GM12878 (cell line): ENCODE data around the gene CCNJL. TPM values are rescaled to one million over a fixed set of nuclear protein-coding genes. Genes with fewer than 3 reads are reported as not detected.

ENCODE experiments used
- ATAC-seq: fragments of 200-7000 bp; cut with Tn5 transposase; 3 replicates; pipeline ENCODE4 v1.9.1; 2020; ENCODE audit warnings: mild to moderate bottlenecking, moderate library complexity
- BruUV-seq: library from RNA; stranded (reverse); fragments of 400-500 nt; replicated peaks from 2 replicates; lab custom pipeline; 2021; lab: Mats Ljungman, UMichigan
- CTCF ChIA-PET: fragments of 300-600 bp; sonication (Branson Sonifier 250); formaldehyde crosslinking; extraction: SDS; loops from one replicate; lab custom pipeline; 2021; ENCODE audit warnings: inconsistent platforms; lab: Yijun Ruan, JAX
- POLR2A ChIA-PET: fragments of 350-600 bp; formaldehyde crosslinking; extraction: SDS; loops from one replicate; lab custom pipeline; 2021; ENCODE audit warnings: inconsistent platforms; lab: Charles Lee
- RAD21 ChIA-PET: fragments of 300-600 bp; sonication (Branson Sonifier 250); formaldehyde crosslinking; loops from one replicate; lab custom pipeline; 2023; ENCODE audit warnings: antibody characterized with exemption; ENCODE audit not compliant: unreplicated experiment; lab: Charles Lee
- SMC1A ChIA-PET: fragments of 300-600 bp; sonication (Branson Sonifier 250); formaldehyde crosslinking; loops from one replicate; lab custom pipeline; 2023; ENCODE audit not compliant: unreplicated experiment, uncharacterized antibody; lab: Charles Lee
- DNase-seq: peaks from one replicate; pipeline ENCODE4 v3.0.0-alpha.2; 2011; ENCODE audit warnings: low read depth, low spot score
- FAIRE-seq: peaks from 3 replicates; lab custom pipeline; 2011; peaks lifted over from hg19 to GRCh38; lab: Jason Lieb, UNC
- H2AFZ ChIP-seq: 2 replicates; pipeline ENCODE4 v1.6.0; 2011; ENCODE audit warnings: low read depth, low read length, control low read depth; ENCODE audit not compliant: control insufficient read depth
- H3K27ac ChIP-seq: 2 replicates; pipeline ENCODE4 v1.5.1; 2011; ENCODE audit warnings: control low read depth; ENCODE audit not compliant: control insufficient read depth, insufficient read depth
- H3K27me3 ChIP-seq, 2 experiments: replicated peaks in 1 of 2; 2 replicates each; pipeline versions ENCODE4 v1.6.0 to v1.6.1; 2011; ENCODE audit warnings: low read length in 1 of 2; ENCODE audit not compliant: control insufficient read depth in 2 of 2, insufficient read depth in 2 of 2
- H3K36me3 ChIP-seq, 2 experiments: 2 replicates each; pipeline ENCODE4 v1.5.1; 2011; ENCODE audit warnings: low read length in 1 of 2; ENCODE audit not compliant: control insufficient read depth in 2 of 2, insufficient read depth in 2 of 2
- H3K4me1 ChIP-seq: 2 replicates; pipeline ENCODE4 v1.6.1; 2011; ENCODE audit warnings: mild to moderate bottlenecking, low read length, moderate library complexity, mixed read lengths; ENCODE audit not compliant: control insufficient read depth, insufficient read depth
- H3K4me2 ChIP-seq: 2 replicates; pipeline ENCODE4 v1.6.0; 2011; ENCODE audit warnings: control low read depth; ENCODE audit not compliant: control insufficient read depth, insufficient read depth
- H3K4me3 ChIP-seq: fragments of 200-600 bp; sonication (generic); 2 replicates; pipeline ENCODE4 v1.5.1; 2016
- H3K79me2 ChIP-seq: 2 replicates; pipeline ENCODE4 v1.6.0; 2011; ENCODE audit warnings: low read length; ENCODE audit not compliant: control insufficient read depth, insufficient read depth
- H3K9ac ChIP-seq: 2 replicates; pipeline ENCODE4 v1.8.0; 2011; ENCODE audit warnings: low read length, control low read depth, mixed read lengths; ENCODE audit not compliant: control insufficient read depth, insufficient read depth
- H3K9me3 ChIP-seq: replicated peaks from 3 replicates; pipeline ENCODE4 v1.5.1; 2011; ENCODE audit warnings: mild to moderate bottlenecking, low read length; ENCODE audit not compliant: control insufficient read depth, insufficient read depth
- H4K20me1 ChIP-seq: 2 replicates; pipeline ENCODE4 v1.6.0; 2011; ENCODE audit not compliant: control insufficient read depth, insufficient read depth
- HCFC1 ChIP-seq: fragments of 150-350 bp; IDR thresholded peaks from 2 replicates; pipeline ENCODE4 v1.6.1; 2014; ENCODE audit warnings: low read length
- JUND ChIP-seq: IDR thresholded peaks from 2 replicates; pipeline ENCODE4 v1.6.1; 2012; ENCODE audit warnings: low read depth, mild to moderate bottlenecking, low read length, improper control_type of control experiment, moderate library complexity
- NFXL1 ChIP-seq: fragments of 450-650 bp; IDR thresholded peaks from 2 replicates; pipeline ENCODE4 v1.6.1; 2017; ENCODE audit warnings: antibody characterized with exemption, mild to moderate bottlenecking, borderline replicate concordance
- RAD21 ChIP-seq: IDR thresholded peaks from 2 replicates; pipeline ENCODE4 v1.6.1; 2011; ENCODE audit warnings: mild to moderate bottlenecking, low read depth, low read length, moderate library complexity; ENCODE audit not compliant: insufficient read depth
- SIX5 ChIP-seq: IDR thresholded peaks from 2 replicates; pipeline ENCODE4 v1.6.1; 2011; ENCODE audit warnings: mild to moderate bottlenecking, low read depth, low read length, moderate library complexity; ENCODE audit not compliant: severe bottlenecking
- TCF7 ChIP-seq: IDR thresholded peaks from 2 replicates; pipeline ENCODE4 v1.6.1; 2014; ENCODE audit warnings: antibody characterized with exemption, borderline replicate concordance
- WGBS: methylation state at CpG from one replicate; pipeline ENCODE4 v1.1.6; 2016; ENCODE audit warnings: low lambda C conversion rate; ENCODE audit not compliant: insufficient replicate concordance, insufficient coverage; ENCODE audit errors: missing lambda C conversion rate; 5-methylcytosine and 5-hydroxymethylcytosine counted together
- in situ Hi-C: fragments of 300-500 bp; cut with MboI; formaldehyde crosslinking; loops from 9 replicates; pipeline ENCODE4 v1.14.3; 2018; ENCODE audit warnings: mixed read lengths
- intact Hi-C: fragments of 100-400 bp; cut with micrococcal nuclease; formaldehyde crosslinking; loops from one replicate; pipeline ENCODE4 v1.14.2; 2022; ENCODE audit not compliant: unreplicated experiment
- polyA plus RNA-seq, 11 experiments: library from polyadenylated mRNA; depleted of rRNA in 4 of 11; unstranded in 6 of 11; stranded (reverse) in 5 of 11; fragments of >200 nt; fragmentation: Nextera tagmentation in 4 of 11; fragmentation: Illumina TruSeq in 1 of 11; extraction: Ambion mirVana in 4 of 11; extraction: Trizol in 1 of 11; gene quantifications; 1 replicate in 1 of 11; 2 replicates in 10 of 11; pipeline versions ENCODE4 v1.2.1 to v1.2.3, GENCODE V29; 2011 to 2016; ENCODE audit warnings: inconsistent platforms in 2 of 11, missing spikeins in 2 of 11, low read depth in 1 of 11
- total RNA-seq, 4 experiments: library from RNA; depleted of rRNA in 3 of 4; stranded (reverse); fragments of >200 nt in 3 of 4; fragmentation: Illumina TruSeq in 1 of 4; extraction: Trizol in 1 of 4; gene quantifications; 2 replicates each; pipeline versions ENCODE4 v1.2.1 to v1.2.3, GENCODE V29; 2013 to 2021
- TF ChIP-seq, protein P1 (sequence below): fragments of 450-650 bp; IDR thresholded peaks from 2 replicates; pipeline ENCODE4 v1.6.1; 2017; ENCODE audit warnings: antibody characterized with exemption, mild to moderate bottlenecking, moderate library complexity
- TF ChIP-seq, protein P2 (sequence below): fragments of 150-350 bp; IDR thresholded peaks from 2 replicates; pipeline ENCODE4 v1.6.1; 2016; ENCODE audit warnings: low read depth, low read length
- TF ChIP-seq, protein P3 (sequence below): fragments of 450-650 bp; conservative IDR thresholded peaks from 2 replicates; pipeline ENCODE4 v1.6.1; 2017; ENCODE audit warnings: mild to moderate bottlenecking, moderate library complexity
- TF ChIP-seq, protein P4 (sequence below): IDR thresholded peaks from 2 replicates; pipeline ENCODE4 v1.6.1; 2011; ENCODE audit warnings: borderline replicate concordance, low read depth, mild to moderate bottlenecking, moderate library complexity, mixed read lengths, low read length; ENCODE audit not compliant: insufficient read depth; ENCODE audit errors: extremely low read length
- TF ChIP-seq, protein P5 (sequence below), 3 experiments: IDR thresholded peaks in 2 of 3; conservative IDR thresholded peaks in 1 of 3; 2 replicates each; pipeline ENCODE4 v1.5.1; 2011; ENCODE audit warnings: low read depth in 3 of 3, low read length in 3 of 3, mild to moderate bottlenecking in 3 of 3, control low read depth in 2 of 3, moderate library complexity in 2 of 3, inconsistent platforms in 1 of 3, mixed read lengths in 1 of 3; ENCODE audit not compliant: control insufficient read depth in 2 of 3, insufficient read depth in 1 of 3; ENCODE audit errors: extremely low read depth in 1 of 3

CCNJL gene
- total and polyA plus RNA-seq, 10 of the 15 experiments (the other 5 are each of a cell fraction or from before 2014, with no cell fraction given) = 0.09 to 0.20 (median 0.10) TPM; not detected in 7

DNA sequence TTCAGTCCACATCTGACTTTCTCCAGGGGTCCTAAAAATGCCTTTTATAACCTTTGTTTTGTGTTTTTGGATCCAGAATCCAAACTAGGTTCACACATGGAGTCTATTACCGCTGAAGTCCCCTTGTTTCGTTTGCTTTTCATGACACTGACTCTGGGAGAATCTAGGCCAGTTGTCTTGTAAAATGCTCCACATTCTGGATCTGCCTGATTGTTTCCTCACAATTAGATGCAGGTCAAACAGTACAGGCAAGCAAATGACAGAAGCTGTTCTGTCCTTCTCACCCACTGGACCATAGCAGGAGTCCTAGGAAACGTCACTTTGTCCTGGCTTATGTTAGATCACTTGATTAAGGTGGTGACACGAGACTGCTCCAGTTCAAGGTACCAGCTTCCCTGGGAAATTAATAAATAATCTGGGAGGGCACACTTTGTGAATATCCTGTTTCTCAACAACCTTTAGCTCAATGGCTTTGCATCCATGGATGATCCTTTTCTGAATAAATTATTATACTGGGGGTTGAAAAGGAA is 49.0 kb downstream of the CCNJL start:
- Histone ChIP-seq H3K27ac (no peak overlapping the region), H3K4me2 (no peak overlapping the region), H4K20me1 (no peaks in the 10 kb centered on the region), H2AFZ (no peak overlapping the region), H3K36me3 (no peaks in the 10 kb centered on the region), H3K79me2 (no peaks in the 10 kb centered on the region), H3K4me1 (peaks cover 9% of the 10 kb centered on the region), H3K4me3 (no peak overlapping the region), H3K9ac (no peak overlapping the region), H3K27me3 (no peaks in the 10 kb centered on the region; a peak in 1 of 4 replicates), H3K9me3 (no peaks in the 10 kb centered on the region)
- intact Hi-C loops (no loop called here), in situ Hi-C loops (no loop called here)
- CTCF ChIA-PET = interaction anchor here (0.8 to 1.6 kb wide), 2 partner anchors 21 to 82 kb away, joined by 3 read pairs; no protein-coding TSS in a partner anchor
- WGBS = 29% methylated on average over 4 of the region's 4 CpGs
- DNase-seq (no peak), ATAC-seq (no peak), FAIRE-seq (no peak)
- POLR2A ChIA-PET = interaction anchor here (0.7 kb wide), 1 partner anchor 25 kb away, joined by 3 read pairs; no protein-coding TSS in a partner anchor
- SMC1A ChIA-PET = no interaction called here
- BruUV-seq = no TSS peak
- RAD21 ChIA-PET = interaction anchor here (0.7 kb wide), 1 partner anchor 13 kb away, joined by 5 read pairs; no protein-coding TSS in a partner anchor
- TF ChIP-seq, protein P1, sequence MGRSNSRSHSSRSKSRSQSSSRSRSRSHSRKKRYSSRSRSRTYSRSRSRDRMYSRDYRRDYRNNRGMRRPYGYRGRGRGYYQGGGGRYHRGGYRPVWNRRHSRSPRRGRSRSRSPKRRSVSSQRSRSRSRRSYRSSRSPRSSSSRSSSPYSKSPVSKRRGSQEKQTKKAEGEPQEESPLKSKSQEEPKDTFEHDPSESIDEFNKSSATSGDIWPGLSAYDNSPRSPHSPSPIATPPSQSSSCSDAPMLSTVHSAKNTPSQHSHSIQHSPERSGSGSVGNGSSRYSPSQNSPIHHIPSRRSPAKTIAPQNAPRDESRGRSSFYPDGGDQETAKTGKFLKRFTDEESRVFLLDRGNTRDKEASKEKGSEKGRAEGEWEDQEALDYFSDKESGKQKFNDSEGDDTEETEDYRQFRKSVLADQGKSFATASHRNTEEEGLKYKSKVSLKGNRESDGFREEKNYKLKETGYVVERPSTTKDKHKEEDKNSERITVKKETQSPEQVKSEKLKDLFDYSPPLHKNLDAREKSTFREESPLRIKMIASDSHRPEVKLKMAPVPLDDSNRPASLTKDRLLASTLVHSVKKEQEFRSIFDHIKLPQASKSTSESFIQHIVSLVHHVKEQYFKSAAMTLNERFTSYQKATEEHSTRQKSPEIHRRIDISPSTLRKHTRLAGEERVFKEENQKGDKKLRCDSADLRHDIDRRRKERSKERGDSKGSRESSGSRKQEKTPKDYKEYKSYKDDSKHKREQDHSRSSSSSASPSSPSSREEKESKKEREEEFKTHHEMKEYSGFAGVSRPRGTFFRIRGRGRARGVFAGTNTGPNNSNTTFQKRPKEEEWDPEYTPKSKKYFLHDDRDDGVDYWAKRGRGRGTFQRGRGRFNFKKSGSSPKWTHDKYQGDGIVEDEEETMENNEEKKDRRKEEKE = no peak
- TF ChIP-seq, protein P2, sequence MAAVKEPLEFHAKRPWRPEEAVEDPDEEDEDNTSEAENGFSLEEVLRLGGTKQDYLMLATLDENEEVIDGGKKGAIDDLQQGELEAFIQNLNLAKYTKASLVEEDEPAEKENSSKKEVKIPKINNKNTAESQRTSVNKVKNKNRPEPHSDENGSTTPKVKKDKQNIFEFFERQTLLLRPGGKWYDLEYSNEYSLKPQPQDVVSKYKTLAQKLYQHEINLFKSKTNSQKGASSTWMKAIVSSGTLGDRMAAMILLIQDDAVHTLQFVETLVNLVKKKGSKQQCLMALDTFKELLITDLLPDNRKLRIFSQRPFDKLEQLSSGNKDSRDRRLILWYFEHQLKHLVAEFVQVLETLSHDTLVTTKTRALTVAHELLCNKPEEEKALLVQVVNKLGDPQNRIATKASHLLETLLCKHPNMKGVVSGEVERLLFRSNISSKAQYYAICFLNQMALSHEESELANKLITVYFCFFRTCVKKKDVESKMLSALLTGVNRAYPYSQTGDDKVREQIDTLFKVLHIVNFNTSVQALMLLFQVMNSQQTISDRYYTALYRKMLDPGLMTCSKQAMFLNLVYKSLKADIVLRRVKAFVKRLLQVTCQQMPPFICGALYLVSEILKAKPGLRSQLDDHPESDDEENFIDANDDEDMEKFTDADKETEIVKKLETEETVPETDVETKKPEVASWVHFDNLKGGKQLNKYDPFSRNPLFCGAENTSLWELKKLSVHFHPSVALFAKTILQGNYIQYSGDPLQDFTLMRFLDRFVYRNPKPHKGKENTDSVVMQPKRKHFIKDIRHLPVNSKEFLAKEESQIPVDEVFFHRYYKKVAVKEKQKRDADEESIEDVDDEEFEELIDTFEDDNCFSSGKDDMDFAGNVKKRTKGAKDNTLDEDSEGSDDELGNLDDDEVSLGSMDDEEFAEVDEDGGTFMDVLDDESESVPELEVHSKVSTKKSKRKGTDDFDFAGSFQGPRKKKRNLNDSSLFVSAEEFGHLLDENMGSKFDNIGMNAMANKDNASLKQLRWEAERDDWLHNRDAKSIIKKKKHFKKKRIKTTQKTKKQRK = no peak
- TF ChIP-seq JUND = no peak
- TF ChIP-seq HCFC1 = no peak
- TF ChIP-seq SIX5 = no peak
- no peak for TF ChIP-seq RAD21
- TF ChIP-seq, protein P3, sequence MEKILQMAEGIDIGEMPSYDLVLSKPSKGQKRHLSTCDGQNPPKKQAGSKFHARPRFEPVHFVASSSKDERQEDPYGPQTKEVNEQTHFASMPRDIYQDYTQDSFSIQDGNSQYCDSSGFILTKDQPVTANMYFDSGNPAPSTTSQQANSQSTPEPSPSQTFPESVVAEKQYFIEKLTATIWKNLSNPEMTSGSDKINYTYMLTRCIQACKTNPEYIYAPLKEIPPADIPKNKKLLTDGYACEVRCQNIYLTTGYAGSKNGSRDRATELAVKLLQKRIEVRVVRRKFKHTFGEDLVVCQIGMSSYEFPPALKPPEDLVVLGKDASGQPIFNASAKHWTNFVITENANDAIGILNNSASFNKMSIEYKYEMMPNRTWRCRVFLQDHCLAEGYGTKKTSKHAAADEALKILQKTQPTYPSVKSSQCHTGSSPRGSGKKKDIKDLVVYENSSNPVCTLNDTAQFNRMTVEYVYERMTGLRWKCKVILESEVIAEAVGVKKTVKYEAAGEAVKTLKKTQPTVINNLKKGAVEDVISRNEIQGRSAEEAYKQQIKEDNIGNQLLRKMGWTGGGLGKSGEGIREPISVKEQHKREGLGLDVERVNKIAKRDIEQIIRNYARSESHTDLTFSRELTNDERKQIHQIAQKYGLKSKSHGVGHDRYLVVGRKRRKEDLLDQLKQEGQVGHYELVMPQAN = no peak
- TF ChIP-seq, protein P4, sequence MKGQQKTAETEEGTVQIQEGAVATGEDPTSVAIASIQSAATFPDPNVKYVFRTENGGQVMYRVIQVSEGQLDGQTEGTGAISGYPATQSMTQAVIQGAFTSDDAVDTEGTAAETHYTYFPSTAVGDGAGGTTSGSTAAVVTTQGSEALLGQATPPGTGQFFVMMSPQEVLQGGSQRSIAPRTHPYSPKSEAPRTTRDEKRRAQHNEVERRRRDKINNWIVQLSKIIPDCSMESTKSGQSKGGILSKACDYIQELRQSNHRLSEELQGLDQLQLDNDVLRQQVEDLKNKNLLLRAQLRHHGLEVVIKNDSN = no peak
- no peak for TF ChIP-seq NFXL1
- TF ChIP-seq, protein P5, sequence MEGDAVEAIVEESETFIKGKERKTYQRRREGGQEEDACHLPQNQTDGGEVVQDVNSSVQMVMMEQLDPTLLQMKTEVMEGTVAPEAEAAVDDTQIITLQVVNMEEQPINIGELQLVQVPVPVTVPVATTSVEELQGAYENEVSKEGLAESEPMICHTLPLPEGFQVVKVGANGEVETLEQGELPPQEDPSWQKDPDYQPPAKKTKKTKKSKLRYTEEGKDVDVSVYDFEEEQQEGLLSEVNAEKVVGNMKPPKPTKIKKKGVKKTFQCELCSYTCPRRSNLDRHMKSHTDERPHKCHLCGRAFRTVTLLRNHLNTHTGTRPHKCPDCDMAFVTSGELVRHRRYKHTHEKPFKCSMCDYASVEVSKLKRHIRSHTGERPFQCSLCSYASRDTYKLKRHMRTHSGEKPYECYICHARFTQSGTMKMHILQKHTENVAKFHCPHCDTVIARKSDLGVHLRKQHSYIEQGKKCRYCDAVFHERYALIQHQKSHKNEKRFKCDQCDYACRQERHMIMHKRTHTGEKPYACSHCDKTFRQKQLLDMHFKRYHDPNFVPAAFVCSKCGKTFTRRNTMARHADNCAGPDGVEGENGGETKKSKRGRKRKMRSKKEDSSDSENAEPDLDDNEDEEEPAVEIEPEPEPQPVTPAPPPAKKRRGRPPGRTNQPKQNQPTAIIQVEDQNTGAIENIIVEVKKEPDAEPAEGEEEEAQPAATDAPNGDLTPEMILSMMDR (IDR thresholded peaks at IDR 0.05 in 2 of 3, conservative IDR thresholded peaks at IDR 0.05 in 1 of 3; ENCODE audit: control insufficient read depth in 2 of 3, extremely low read depth in 1 of 3, insufficient read depth in 1 of 3, low read depth in 3 of 3, low read length in 3 of 3) = no peak
- no peak for TF ChIP-seq TCF7
